Erythroblast (primary cell): ENCODE measurements around the gene INO80D.
A peak's percentile ranks its signal among the peaks of the same experiment; 100 is the strongest.

ENCODE experiments used
- DNase-seq, 2 experiments: peaks; one replicate each; lab custom pipeline; 2025; lab: John Stamatoyannopoulos, UW
- GATA1 ChIP-seq: IDR thresholded peaks from 2 replicates; pipeline ENCODE4 v1.6.1; 2011; ENCODE audit warnings: low read depth, mild to moderate bottlenecking, control low read depth, low read length, moderate library complexity
- POLR2A ChIP-seq: IDR thresholded peaks from 2 replicates; pipeline ENCODE4 v1.6.1; 2011; ENCODE audit warnings: mild to moderate bottlenecking, low read length

Gene INO80D

GRCh38 chr2:205967391-205968075 lies 118.4 kb downstream of the INO80D start:
- TF ChIP-seq GATA1 (no peak), POLR2A (no peak)
- no peak for DNase-seq

- TF ChIP-seq GATA1: no peak
- TF ChIP-seq POLR2A: no peak
- DNase-seq: no peak
These were observed 120.3 kb downstream of the INO80D start for GRCh38 chr2:205965707-205966106.

GRCh38 chr2:205964111-205964761 lies 121.7 kb downstream of the INO80D start:
- no peak for TF ChIP-seq GATA1
- no peak for TF ChIP-seq POLR2A
- no peak for DNase-seq

GRCh38 chr2:205959521-205959920 lies 126.5 kb downstream of the INO80D start:
- TF ChIP-seq GATA1: no peak
- no peak for TF ChIP-seq POLR2A
- no peak for DNase-seq

GRCh38 chr2:205957452-205958154 lies 128.4 kb downstream of the INO80D start:
- TF ChIP-seq GATA1 (no peak), POLR2A (no peak)

GRCh38 chr2:205954707-205955106 lies 131.3 kb downstream of the INO80D start:
- no peak for DNase-seq
- TF ChIP-seq POLR2A (no peak), GATA1 (no peak)

More at GRCh38 chr2:205957452-205958154, 128.4 kb downstream of the INO80D start:
- no peak for DNase-seq

GRCh38 chr2:205952282-205952681 lies 133.7 kb downstream of the INO80D start:
- TF ChIP-seq POLR2A: no peak
- TF ChIP-seq GATA1: no peak
- DNase-seq: no peak

GRCh38 chr2:205948883-205949282 lies 137.1 kb downstream of the INO80D start:
- TF ChIP-seq GATA1 (no peak), POLR2A (no peak)
- DNase-seq: no peak

- no peak for TF ChIP-seq GATA1
- TF ChIP-seq POLR2A: no peak
- DNase-seq: no peak
These were observed 137.5 kb downstream of the INO80D start for GRCh38 chr2:205948496-205948837.

- DNase-seq: peak; percentile 28 to 52
- no peak for TF ChIP-seq POLR2A
- TF ChIP-seq GATA1: no peak
These were observed 138.1 kb downstream of the INO80D start for GRCh38 chr2:205947621-205948495.

GRCh38 chr2:205946226-205946625 lies 139.7 kb downstream of the INO80D start:
- TF ChIP-seq GATA1 (no peak), POLR2A (no peak)
- DNase-seq: no peak
